Subcutaneous adipose tissue (tissue), 4 donors: ENCODE measurements around the gene PPP2R2B. TPM values are rescaled to one million over a fixed set of nuclear protein-coding genes. Genes with fewer than 3 reads are reported as not detected.

Experiments used
- total RNA-seq, 4 donors: library from RNA; depleted of rRNA; stranded (reverse); fragments of >200 nt; gene quantifications; one replicate each; pipeline ENCODE4 v1.1.0, GENCODE V29; 2016
- TF ChIP-seq, protein P1 (sequence below): fragments of 450-650 bp; IDR thresholded peaks from one replicate; pipeline ENCODE4 v1.5.1; 2016; ENCODE audit warnings: low read depth, mild to moderate bottlenecking, control low read depth, antibody characterized with exemption, moderate library complexity

The PPP2R2B gene
- total RNA-seq, 4 donors from 2014 or later: 0.34 to 0.66 TPM; not detected in 2

DNA sequence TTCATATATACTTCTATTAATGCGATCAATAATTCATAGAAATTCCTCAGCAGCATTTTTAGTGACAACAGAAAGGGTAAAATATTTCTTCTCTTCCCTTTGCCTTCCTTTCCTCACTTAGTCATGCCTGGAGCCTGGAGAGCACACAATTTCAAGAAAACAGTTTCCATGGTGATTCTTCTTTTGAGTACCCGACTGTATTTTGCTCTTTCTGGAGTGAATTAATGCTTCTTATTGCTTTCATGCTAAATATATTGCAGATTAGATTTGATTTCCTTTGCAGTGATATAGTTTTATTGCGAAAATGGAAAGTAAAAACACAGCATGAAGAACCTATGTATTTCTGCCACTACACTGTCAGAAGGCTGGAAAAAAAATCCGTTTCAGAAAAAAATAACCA is 153.5 kb downstream of the PPP2R2B start:
- TF ChIP-seq, protein P1, sequence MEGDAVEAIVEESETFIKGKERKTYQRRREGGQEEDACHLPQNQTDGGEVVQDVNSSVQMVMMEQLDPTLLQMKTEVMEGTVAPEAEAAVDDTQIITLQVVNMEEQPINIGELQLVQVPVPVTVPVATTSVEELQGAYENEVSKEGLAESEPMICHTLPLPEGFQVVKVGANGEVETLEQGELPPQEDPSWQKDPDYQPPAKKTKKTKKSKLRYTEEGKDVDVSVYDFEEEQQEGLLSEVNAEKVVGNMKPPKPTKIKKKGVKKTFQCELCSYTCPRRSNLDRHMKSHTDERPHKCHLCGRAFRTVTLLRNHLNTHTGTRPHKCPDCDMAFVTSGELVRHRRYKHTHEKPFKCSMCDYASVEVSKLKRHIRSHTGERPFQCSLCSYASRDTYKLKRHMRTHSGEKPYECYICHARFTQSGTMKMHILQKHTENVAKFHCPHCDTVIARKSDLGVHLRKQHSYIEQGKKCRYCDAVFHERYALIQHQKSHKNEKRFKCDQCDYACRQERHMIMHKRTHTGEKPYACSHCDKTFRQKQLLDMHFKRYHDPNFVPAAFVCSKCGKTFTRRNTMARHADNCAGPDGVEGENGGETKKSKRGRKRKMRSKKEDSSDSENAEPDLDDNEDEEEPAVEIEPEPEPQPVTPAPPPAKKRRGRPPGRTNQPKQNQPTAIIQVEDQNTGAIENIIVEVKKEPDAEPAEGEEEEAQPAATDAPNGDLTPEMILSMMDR: no peak

DNA sequence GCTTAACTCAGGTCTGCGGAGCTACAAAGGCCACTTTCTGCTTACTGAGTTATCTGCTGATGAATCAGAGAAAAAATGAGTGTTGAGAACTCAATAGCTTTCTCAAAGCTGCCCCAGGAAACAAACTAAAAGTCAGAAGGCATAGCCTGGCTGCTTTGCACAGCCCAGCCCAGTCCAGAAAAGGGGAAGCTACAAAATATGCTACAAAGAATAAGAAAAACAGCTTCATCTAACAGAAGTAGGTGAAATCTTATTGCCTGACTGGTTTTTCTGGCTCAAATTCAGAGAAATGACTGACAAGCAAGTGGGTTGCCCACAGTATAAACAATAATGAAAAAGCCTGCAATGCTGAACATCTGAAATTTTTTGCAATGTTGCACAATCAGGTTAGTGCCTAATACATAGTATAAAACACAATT is 156.2 kb downstream of the PPP2R2B start:
- TF ChIP-seq, protein P1: no peak

DNA sequence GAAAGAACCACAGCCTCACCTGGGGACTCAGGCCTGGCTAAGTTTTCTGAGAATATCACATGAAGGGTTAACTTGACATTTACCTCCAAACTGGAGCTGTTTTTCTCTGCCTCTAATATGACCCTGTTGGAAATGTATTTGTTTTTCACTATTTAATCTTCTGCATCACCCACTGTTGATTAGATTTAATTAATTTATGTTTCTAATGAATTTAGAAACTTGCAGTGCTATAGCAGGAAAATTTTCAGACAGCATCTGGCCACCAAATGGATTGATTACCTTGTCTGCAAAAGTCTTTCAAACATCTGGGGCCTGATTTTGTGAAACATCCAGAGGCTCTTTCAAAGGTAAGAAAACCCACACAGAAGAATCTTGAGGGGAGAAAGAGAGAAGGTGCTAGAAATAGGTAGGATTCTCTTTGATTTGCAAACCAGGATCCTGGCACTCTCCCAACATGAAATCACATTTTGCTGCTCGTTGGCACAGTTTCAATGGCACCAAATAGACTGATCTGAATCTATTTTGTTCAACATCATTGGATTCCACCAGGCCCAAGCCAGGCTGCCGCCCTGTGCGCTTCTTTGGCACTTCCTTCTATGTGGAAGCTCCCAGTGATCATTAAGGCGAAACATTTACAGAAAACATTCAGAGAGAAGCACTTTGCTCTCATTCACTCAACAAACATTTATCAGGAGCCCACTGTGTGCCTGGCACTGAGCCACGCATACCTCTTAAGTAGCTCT is 157.3 kb downstream of the PPP2R2B start:
- TF ChIP-seq, protein P1: no peak

DNA sequence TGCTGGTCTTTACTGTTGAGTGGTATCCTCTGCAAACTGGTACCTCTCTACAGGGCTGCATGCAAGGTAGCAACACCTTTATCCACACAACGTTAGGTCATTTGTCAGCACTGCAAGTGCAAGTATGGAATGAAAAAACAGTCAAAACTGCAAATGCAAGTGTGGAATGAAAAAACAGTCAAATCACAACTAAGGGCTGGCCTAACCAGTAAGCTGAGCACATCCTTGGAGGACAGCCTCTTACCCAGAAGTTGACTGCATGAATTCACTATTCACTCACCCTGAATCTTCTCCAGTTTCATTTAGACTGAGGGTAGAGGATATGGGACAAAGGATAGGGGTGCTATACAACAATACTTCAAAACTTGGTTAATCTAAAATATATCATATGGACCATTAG is 158.4 kb downstream of the PPP2R2B start:
- TF ChIP-seq, protein P1: no peak

DNA sequence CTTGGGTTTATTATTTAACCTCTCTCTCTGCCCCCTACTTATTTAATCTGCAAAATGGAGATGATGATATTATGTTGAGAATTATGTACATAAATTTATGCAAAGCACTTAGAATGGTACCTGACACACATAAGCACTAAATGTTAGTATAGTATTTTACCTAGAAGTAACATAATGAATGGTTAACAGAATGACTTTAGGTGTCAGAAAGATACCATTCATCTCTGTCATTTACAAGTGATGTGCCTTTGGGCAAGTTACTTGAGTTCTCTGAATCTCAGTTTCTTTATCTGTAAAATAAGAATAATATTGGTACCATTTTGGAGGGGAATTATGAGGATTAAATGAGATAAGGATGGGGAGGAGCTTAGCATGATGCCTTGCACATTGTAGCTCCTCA is 159.4 kb downstream of the PPP2R2B start:
- TF ChIP-seq, protein P1: no peak

DNA sequence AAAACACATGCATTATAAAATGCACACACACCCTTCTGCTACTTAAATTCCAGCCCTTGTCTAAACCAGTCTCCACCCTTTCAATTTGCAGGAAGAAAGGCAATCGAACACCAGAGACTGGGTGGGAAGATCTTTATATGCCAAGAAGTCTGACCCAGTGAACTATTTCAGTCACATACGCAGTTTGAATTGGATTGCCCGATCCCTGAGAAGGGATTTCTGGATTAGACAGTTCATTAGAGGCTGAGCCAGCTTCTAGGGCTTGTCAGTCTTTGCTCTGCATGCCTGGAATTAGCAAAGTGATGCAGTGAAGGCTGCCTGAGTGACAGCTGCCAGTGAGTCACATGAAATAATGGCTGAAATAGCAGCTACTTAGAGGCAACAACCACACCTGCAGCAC is 159.9 kb downstream of the PPP2R2B start:
- TF ChIP-seq, protein P1: no peak

DNA sequence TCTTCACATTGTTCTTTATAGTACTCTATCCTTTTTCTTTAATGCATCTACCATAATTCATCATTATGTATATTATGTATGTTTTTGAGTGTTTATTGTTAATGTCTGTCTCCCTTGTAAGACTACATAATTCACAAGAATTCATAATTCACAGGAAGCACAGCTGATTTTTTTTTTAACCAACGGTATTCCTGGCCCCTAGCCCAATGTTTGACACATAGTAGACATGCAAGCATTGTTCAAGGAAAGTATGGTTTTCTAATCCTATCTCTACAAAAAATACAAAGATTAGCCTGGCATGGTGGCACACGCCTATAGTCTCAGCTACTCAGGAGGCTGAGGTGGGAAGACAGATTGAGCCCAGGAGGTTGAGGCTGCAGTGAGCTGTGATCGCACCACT is 160.6 kb downstream of the PPP2R2B start:
- TF ChIP-seq, protein P1: no peak
